Fibroblast of the aortic adventitia (primary cell): ENCODE measurements around the gene SH3TC1. TPM values are rescaled to one million over a fixed set of nuclear protein-coding genes. Genes with fewer than 3 reads are reported as not detected.

Experiments
- DNase-seq: peaks from one replicate; pipeline ENCODE4 v3.0.0-alpha.2; 2010; ENCODE audit warnings: low read depth
- H3K4me3 ChIP-seq: 2 replicates; pipeline ENCODE4 v1.5.1; 2011; ENCODE audit warnings: low read depth, mild to moderate bottlenecking, control low read depth, low read length, moderate library complexity
- CTCF ChIP-seq: IDR thresholded peaks from 2 replicates; pipeline ENCODE4 v1.5.1; 2011; ENCODE audit warnings: mild to moderate bottlenecking, low read length, control low read depth, inconsistent platforms; ENCODE audit not compliant: insufficient read depth
- total RNA-seq: library from RNA; depleted of rRNA; stranded (reverse); fragments of >200 nt; gene quantifications from 2 replicates; pipeline ENCODE4 v1.2.3, GENCODE V29; 2012; ENCODE audit warnings: low replicate concordance

The SH3TC1 gene
- total RNA-seq, 1 donor: 1.5 TPM

GRCh38 chr4:8163436-8164193 lies 35.5 kb upstream of the SH3TC1 start:
- H3K4me3 ChIP-seq: no peak overlapping the region
- DNase-seq: no peak
- TF ChIP-seq CTCF: no peak

- TF ChIP-seq CTCF: no peak
- no peak overlapping the region for H3K4me3 ChIP-seq
- DNase-seq: no peak
Measured at GRCh38 chr4:8164194-8164565, 34.9 kb upstream of the SH3TC1 start.

GRCh38 chr4:8164687-8165086 lies 34.4 kb upstream of the SH3TC1 start:
- no peak for TF ChIP-seq CTCF
- DNase-seq: no peak
- H3K4me3 ChIP-seq: no peak overlapping the region

GRCh38 chr4:8165374-8165896 lies 33.7 kb upstream of the SH3TC1 start:
- DNase-seq: no peak
- TF ChIP-seq CTCF: no peak
- H3K4me3 ChIP-seq: no peak overlapping the region

GRCh38 chr4:8167291-8167690 lies 31.8 kb upstream of the SH3TC1 start:
- TF ChIP-seq CTCF: no peak
- no peak for DNase-seq

GRCh38 chr4:8167815-8168214 lies 31.3 kb upstream of the SH3TC1 start:
- TF ChIP-seq CTCF: no peak
- DNase-seq: no peak

More at GRCh38 chr4:8167291-8167690, 31.8 kb upstream of the SH3TC1 start:
- H3K4me3 ChIP-seq: no peak overlapping the region

GRCh38 chr4:8168232-8168631 lies 30.9 kb upstream of the SH3TC1 start:
- no peak for DNase-seq
- peak; percentile 58 for TF ChIP-seq CTCF
- no peak overlapping the region for H3K4me3 ChIP-seq

More at GRCh38 chr4:8167815-8168214, 31.3 kb upstream of the SH3TC1 start:
- no peak overlapping the region for H3K4me3 ChIP-seq
